Endothelial cell (in vitro differentiated cells): ENCODE data around the gene CACNA1I. TPM values are rescaled to one million over a fixed set of nuclear protein-coding genes. Genes with fewer than 3 reads are reported as not detected.

Experiments used
- DNase-seq: peaks from one replicate; pipeline ENCODE4 v3.0.0; 2021; ENCODE audit warnings: low spot score
- H3K27ac Mint-ChIP-seq: one replicate; pipeline ENCODE4 v1.8.0; 2021; ENCODE audit warnings: mixed read lengths, inconsistent platforms; ENCODE audit not compliant: unreplicated experiment
- H3K27me3 Mint-ChIP-seq: one replicate; pipeline ENCODE4 v1.8.0; 2021; ENCODE audit warnings: mild to moderate bottlenecking, moderate library complexity, mixed read lengths, inconsistent platforms; ENCODE audit not compliant: unreplicated experiment
- H3K36me3 Mint-ChIP-seq: one replicate; pipeline ENCODE4 v1.8.0; 2021; ENCODE audit warnings: mild to moderate bottlenecking, low read depth, mixed read lengths, inconsistent platforms; ENCODE audit not compliant: unreplicated experiment
- H3K4me1 Mint-ChIP-seq: one replicate; pipeline ENCODE4 v1.8.0; 2021; ENCODE audit warnings: mild to moderate bottlenecking, mixed read lengths, inconsistent platforms; ENCODE audit not compliant: unreplicated experiment
- H3K4me3 Mint-ChIP-seq: one replicate; pipeline ENCODE4 v1.8.0; 2021; ENCODE audit warnings: mild to moderate bottlenecking, mixed read lengths, inconsistent platforms; ENCODE audit not compliant: unreplicated experiment
- H3K9me3 Mint-ChIP-seq: one replicate; pipeline ENCODE4 v1.8.0; 2021; ENCODE audit warnings: mixed read lengths, inconsistent platforms; ENCODE audit not compliant: unreplicated experiment
- total RNA-seq: library from RNA; stranded (reverse); fragmentation: NEBNext Ultra II Directional; extraction: Animal tissue kit (Norgen Biotek cat#: 25700); gene quantifications from one replicate; pipeline ENCODE4 v1.2.1, GENCODE V29; 2021; ENCODE audit not compliant: unreplicated experiment
- TF ChIP-seq, protein P1 (sequence below): fragments of 200-600 bp; sonication (generic); IDR thresholded peaks from one replicate; pipeline ENCODE4 v1.5.0; 2021; ENCODE audit warnings: antibody characterized with exemption; ENCODE audit not compliant: unreplicated experiment

CACNA1I gene
- total RNA-seq, 1 donor from 2014 or later, result 0.10 TPM

DNA sequence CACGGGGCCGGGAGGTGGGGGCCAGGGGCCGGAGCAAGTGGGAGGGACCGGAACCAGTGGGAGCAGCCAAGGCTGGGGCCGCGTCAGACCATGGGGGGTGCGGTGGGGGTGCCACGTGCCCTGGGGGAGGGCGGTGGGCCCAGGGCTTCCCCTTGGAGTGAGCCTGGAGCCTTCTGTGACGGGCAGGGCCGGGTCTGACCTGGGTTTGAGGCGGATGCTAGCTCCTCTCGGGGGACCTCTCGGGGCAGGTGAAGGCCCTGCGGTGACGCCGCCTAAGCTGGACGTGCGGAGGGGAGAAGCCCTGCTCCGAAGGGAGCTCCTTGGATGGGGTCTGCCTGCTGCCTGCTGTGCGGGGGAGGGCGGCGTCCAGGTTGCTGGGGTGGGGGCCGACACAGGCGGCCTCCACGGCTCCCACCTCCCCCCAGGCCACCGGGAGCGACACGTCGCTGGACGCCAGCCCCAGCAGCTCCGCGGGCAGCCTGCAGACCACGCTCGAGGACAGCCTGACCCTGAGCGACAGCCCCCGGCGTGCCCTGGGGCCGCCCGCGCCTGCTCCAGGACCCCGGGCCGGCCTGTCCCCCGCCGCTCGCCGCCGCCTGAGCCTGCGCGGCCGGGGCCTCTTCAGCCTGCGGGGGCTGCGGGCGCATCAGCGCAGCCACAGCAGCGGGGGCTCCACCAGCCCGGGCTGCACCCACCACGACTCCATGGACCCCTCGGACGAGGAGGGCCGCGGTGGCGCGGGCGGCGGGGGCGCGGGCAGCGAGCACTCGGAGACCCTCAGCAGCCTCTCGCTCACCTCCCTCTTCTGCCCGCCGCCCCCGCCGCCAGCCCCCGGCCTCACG lies 115.0 kb downstream of the CACNA1I start:
- no peak overlapping the region for H3K4me3 Mint-ChIP-seq
- peaks cover 12% of the 10 kb centered on the region for H3K27me3 Mint-ChIP-seq
- H3K4me1 Mint-ChIP-seq, result no peaks in the 10 kb centered on the region
- H3K36me3 Mint-ChIP-seq, result peaks cover 3% of the 10 kb centered on the region
- DNase-seq, result no peak
- no peak overlapping the region for H3K27ac Mint-ChIP-seq
- no peaks in the 10 kb centered on the region for H3K9me3 Mint-ChIP-seq
- TF ChIP-seq, protein P1, sequence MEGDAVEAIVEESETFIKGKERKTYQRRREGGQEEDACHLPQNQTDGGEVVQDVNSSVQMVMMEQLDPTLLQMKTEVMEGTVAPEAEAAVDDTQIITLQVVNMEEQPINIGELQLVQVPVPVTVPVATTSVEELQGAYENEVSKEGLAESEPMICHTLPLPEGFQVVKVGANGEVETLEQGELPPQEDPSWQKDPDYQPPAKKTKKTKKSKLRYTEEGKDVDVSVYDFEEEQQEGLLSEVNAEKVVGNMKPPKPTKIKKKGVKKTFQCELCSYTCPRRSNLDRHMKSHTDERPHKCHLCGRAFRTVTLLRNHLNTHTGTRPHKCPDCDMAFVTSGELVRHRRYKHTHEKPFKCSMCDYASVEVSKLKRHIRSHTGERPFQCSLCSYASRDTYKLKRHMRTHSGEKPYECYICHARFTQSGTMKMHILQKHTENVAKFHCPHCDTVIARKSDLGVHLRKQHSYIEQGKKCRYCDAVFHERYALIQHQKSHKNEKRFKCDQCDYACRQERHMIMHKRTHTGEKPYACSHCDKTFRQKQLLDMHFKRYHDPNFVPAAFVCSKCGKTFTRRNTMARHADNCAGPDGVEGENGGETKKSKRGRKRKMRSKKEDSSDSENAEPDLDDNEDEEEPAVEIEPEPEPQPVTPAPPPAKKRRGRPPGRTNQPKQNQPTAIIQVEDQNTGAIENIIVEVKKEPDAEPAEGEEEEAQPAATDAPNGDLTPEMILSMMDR, result no peak

DNA sequence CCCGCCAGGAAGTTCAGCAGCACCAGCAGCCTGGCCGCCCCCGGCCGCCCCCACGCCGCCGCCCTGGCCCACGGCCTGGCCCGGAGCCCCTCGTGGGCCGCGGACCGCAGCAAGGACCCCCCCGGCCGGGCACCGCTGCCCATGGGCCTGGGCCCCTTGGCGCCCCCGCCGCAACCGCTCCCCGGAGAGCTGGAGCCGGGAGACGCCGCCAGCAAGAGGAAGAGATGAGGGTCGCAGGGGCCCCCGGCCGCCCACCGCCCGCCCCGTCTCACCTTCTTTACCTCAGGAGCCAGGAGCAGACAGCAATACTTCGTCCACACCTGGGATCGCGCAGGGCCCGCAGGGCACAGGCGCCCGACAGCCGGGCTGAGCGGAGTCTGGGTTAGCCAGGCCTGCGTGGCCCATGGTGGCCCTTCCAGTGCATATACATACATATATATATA lies 115.6 kb downstream of the CACNA1I start:
- no peak for DNase-seq
- Mint-ChIP-seq H3K27ac (no peak overlapping the region), H3K4me3 (no peak overlapping the region), H3K27me3 (peaks cover 12% of the 10 kb centered on the region), H3K36me3 (peaks cover 3% of the 10 kb centered on the region), H3K9me3 (no peaks in the 10 kb centered on the region), H3K4me1 (no peaks in the 10 kb centered on the region)
- TF ChIP-seq, protein P1, result no peak

DNA sequence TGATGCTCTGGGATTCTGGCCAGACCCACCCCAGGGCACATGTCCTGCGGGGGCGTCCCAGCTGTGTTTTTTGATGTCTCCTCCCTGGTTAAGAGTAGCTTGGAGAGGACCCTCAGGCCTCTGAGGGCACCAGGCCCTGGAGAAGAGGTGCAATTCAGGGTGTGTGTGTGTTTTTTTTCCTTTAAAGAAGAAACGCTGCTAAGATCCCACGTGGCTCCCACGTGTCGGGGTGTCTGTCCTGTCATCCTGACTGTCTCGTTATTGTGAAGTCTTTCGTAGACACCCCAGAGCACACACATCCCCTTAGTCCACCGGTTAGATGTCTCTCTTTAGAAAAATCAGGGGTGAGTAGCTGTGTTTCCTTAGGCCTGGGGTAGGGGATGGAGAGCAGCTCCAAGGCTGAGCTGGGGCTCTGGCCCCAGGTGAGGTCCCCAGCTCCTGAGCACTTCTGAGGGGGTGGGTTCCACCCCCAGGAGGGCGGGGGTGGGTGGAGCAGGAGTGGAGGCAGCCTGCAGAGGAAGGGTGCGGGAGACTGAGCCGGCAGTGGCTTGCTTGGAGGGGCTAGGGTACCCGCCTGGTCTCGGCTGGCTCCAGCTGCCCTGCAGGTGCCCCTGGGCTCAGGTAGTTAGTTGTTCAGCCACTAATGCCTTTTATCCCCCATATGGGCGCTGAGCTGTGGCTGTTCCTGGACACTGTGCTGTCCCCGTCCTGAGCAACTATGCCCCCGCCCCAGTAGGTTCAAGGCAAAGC lies 116.4 kb downstream of the CACNA1I start:
- Mint-ChIP-seq H3K36me3 (peaks cover 3% of the 10 kb centered on the region), H3K4me3 (no peak overlapping the region), H3K4me1 (no peaks in the 10 kb centered on the region), H3K9me3 (no peaks in the 10 kb centered on the region), H3K27ac (no peak overlapping the region), H3K27me3 (peaks cover 12% of the 10 kb centered on the region)
- no peak for DNase-seq
- TF ChIP-seq, protein P1, result no peak

DNA sequence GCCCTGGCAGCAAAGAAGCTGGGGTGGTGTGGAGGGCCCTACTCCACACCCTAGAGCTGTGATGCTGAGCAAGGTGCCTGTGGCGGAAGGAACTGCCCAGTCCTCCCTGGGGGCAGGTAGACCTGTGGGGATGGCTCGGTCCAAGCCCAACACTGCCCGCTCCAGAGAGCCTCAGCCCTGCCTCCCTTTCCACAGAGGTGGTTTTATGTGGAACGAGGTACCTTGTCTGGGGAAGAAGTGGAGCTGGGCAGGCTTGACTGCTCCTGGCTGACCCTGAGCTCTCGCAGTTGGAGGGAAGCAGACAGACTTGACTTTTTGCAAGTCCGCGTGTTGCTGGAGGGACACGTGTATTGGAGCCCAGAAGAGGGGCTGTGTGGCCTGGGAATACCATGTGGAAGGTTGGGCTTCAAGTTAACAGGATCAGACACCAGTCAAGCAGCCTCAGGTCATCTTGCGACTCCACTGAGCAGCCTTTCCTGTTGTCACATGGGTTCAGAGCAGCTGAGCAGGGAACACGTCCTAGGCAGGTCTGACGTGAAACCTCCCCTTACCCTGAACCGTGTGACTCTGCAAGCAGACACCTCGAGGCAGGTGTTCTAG lies 117.7 kb downstream of the CACNA1I start:
- Mint-ChIP-seq H3K4me1 (no peaks in the 10 kb centered on the region), H3K27me3 (peaks cover 12% of the 10 kb centered on the region), H3K4me3 (no peak overlapping the region), H3K36me3 (no peaks in the 10 kb centered on the region), H3K27ac (no peak overlapping the region), H3K9me3 (no peaks in the 10 kb centered on the region)
- TF ChIP-seq, protein P1, result no peak
- no peak for DNase-seq
